ENCODE measurements around the gene PZP.

PZP gene

GRCh38 chr12:9104087-9104486 is 104.1 kb downstream of the PZP start:
- no peak for DNase-seq (ENCODE audit: low read depth, low spot score)

- DNase-seq (ENCODE audit: low read depth, low spot score): no peak
Observed at GRCh38 chr12:9103050-9103849, 104.9 kb downstream of the PZP start.

GRCh38 chr12:9101018-9101687 is 107.0 kb downstream of the PZP start:
- no peak for DNase-seq (ENCODE audit: low read depth, low spot score)

GRCh38 chr12:9099552-9100190 is 108.5 kb downstream of the PZP start:
- no peak for DNase-seq (ENCODE audit: low read depth, low spot score)

Measured in activated naive CD8-positive, alpha-beta T cell treated with anti-CD3 and anti-CD28 coated beads, Interleukin-2, amount 50 U/mL, for 16 hours (primary cell).